Panc1 (cell line): ENCODE measurements around the gene RAB11FIP5. TPM values are rescaled to one million over a fixed set of nuclear protein-coding genes. Genes with fewer than 3 reads are reported as not detected.
A peak's percentile ranks its signal among the peaks of the same experiment; 100 is the strongest.
"Not testable (repeated sequence)": the region's sequence is repeated elsewhere in the genome, so short reads cannot be mapped to it uniquely, and the experiment has no call there.

Source experiments
- ATAC-seq: fragments of 200-7000 bp; cut with Tn5 transposase; 2 replicates; pipeline ENCODE4 v1.9.1; 2020; ENCODE audit warnings: mild to moderate bottlenecking, moderate library complexity
- BruUV-seq: library from RNA; stranded (reverse); fragments of 400-500 nt; replicated peaks from 2 replicates; lab custom pipeline; 2021; lab: Mats Ljungman, UMichigan
- CTCF ChIA-PET: fragments of 300-600 bp; sonication (Branson Sonifier 250); formaldehyde crosslinking; loops from one replicate; lab custom pipeline; 2022; ENCODE audit warnings: antibody characterized with exemption; lab: Charles Lee
- POLR2A ChIA-PET: fragments of 300-600 bp; sonication (Branson Sonifier 250); formaldehyde crosslinking; loops from one replicate; lab custom pipeline; 2022; ENCODE audit warnings: antibody characterized with exemption; lab: Charles Lee
- DNase-seq: peaks from one replicate; pipeline ENCODE4 v3.0.0-alpha.2; 2010; ENCODE audit warnings: low read depth, low spot score
- H3K27ac ChIP-seq: 2 replicates; pipeline ENCODE4 v1.5.1; 2011; ENCODE audit warnings: mild to moderate bottlenecking, low read length, inconsistent platforms
- H3K27me3 ChIP-seq: fragments of 200-500 bp; sonication (Bioruptor generic); 2 replicates; pipeline ENCODE4 v1.6.0; 2014; ENCODE audit warnings: low read length, inconsistent platforms; ENCODE audit not compliant: control insufficient read depth, insufficient read depth
- H3K36me3 ChIP-seq: fragments of 200-500 bp; sonication (Bioruptor generic); 2 replicates; pipeline ENCODE4 v1.5.1; 2014; ENCODE audit warnings: inconsistent platforms, mild to moderate bottlenecking, low read length, moderate library complexity; ENCODE audit not compliant: control insufficient read depth, insufficient read depth
- H3K4me1 ChIP-seq: 2 replicates; pipeline ENCODE4 v1.5.1; 2011; ENCODE audit warnings: inconsistent platforms, mild to moderate bottlenecking, low read length, moderate library complexity; ENCODE audit not compliant: control insufficient read depth, insufficient read depth
- H3K4me3 ChIP-seq, 2 experiments: 2 replicates each; pipeline ENCODE4 v1.5.1; 2011 to 2012; ENCODE audit warnings: low read depth in 2 of 2, low read length in 2 of 2, mild to moderate bottlenecking in 2 of 2, inconsistent platforms in 1 of 2, moderate library complexity in 1 of 2
- H3K9me3 ChIP-seq: fragments of 200-500 bp; sonication (Bioruptor generic); 2 replicates; pipeline ENCODE4 v1.5.1; 2014; ENCODE audit warnings: low read depth, mild to moderate bottlenecking, inconsistent platforms, low read length, moderate library complexity; ENCODE audit not compliant: control insufficient read depth, insufficient read depth
- POLR2AphosphoS5 ChIP-seq: IDR thresholded peaks from 2 replicates; pipeline ENCODE4 v1.6.1; 2012; ENCODE audit warnings: mild to moderate bottlenecking, low read depth, low read length, moderate library complexity
- REST ChIP-seq, 2 experiments: IDR thresholded peaks; 2 replicates each; pipeline ENCODE4 v1.6.1; 2011 to 2012; ENCODE audit warnings: low read depth in 2 of 2, control low read depth in 1 of 2, low read length in 1 of 2, mild to moderate bottlenecking in 1 of 2, moderate library complexity in 1 of 2; ENCODE audit not compliant: insufficient read depth in 1 of 2
- SIN3A ChIP-seq: IDR thresholded peaks from 2 replicates; pipeline ENCODE4 v1.6.1; 2012; ENCODE audit warnings: low read depth, mild to moderate bottlenecking, low read length, moderate library complexity, borderline replicate concordance; ENCODE audit not compliant: insufficient read depth
- TCF7L2 ChIP-seq: IDR thresholded peaks from 2 replicates; pipeline ENCODE4 v1.6.1; 2011; ENCODE audit warnings: mild to moderate bottlenecking, low read depth, low read length, inconsistent platforms
- in situ Hi-C: cut with HindIII; loops from 2 replicates; pipeline ENCODE4 v1.10.0; 2016; ENCODE audit warnings: low sequenced_read_pairs, low pct_unique_long_range_greater_than_20kb
- intact Hi-C: fragments of 100-400 bp; cut with micrococcal nuclease; formaldehyde crosslinking; loops from one replicate; pipeline ENCODE4 v1.10.0; 2022; ENCODE audit not compliant: unreplicated experiment
- total RNA-seq: library from RNA; stranded (reverse); gene quantifications from one replicate; pipeline ENCODE4 v1.2.1, GENCODE V29; 2021; ENCODE audit not compliant: unreplicated experiment
- TF ChIP-seq, protein P1 (sequence below): fragments of 450-650 bp; IDR thresholded peaks from 2 replicates; pipeline ENCODE4 v1.5.1; 2017; ENCODE audit warnings: mild to moderate bottlenecking

Gene RAB11FIP5
- total RNA-seq, 1 experiment from 2014 or later: 27.3 TPM

- ChIA-PET POLR2A (no interaction called here), CTCF (no interaction called here)
- DNase-seq: no peak
- no peak for ATAC-seq
- H3K4me1 ChIP-seq: peaks cover 52% of the 10 kb centered on the region
- no peaks in the 10 kb centered on the region; the same call in 1 of the 2 replicates for H3K36me3 ChIP-seq
- intact Hi-C loops (no loop called here), in situ Hi-C loops (no loop called here)
- no peaks in the 10 kb centered on the region for H3K27me3 ChIP-seq
- no peak overlapping the region for H3K27ac ChIP-seq
- H3K4me3 ChIP-seq: no peak overlapping the region
- TF ChIP-seq SIN3A (no peak), TCF7L2 (no peak), POLR2AphosphoS5 (no peak), REST (IDR thresholded peaks at IDR 0.05; ENCODE audit: insufficient read depth in 1 of 2, low read depth in 2 of 2, low read length in 1 of 2) (no peak)
- TF ChIP-seq, protein P1, sequence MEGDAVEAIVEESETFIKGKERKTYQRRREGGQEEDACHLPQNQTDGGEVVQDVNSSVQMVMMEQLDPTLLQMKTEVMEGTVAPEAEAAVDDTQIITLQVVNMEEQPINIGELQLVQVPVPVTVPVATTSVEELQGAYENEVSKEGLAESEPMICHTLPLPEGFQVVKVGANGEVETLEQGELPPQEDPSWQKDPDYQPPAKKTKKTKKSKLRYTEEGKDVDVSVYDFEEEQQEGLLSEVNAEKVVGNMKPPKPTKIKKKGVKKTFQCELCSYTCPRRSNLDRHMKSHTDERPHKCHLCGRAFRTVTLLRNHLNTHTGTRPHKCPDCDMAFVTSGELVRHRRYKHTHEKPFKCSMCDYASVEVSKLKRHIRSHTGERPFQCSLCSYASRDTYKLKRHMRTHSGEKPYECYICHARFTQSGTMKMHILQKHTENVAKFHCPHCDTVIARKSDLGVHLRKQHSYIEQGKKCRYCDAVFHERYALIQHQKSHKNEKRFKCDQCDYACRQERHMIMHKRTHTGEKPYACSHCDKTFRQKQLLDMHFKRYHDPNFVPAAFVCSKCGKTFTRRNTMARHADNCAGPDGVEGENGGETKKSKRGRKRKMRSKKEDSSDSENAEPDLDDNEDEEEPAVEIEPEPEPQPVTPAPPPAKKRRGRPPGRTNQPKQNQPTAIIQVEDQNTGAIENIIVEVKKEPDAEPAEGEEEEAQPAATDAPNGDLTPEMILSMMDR: no peak
- BruUV-seq: no TSS peak
- no peaks in the 10 kb centered on the region for H3K9me3 ChIP-seq
Observed at GRCh38 chr2:73067043-73067442, 45.7 kb downstream of the RAB11FIP5 start.

DNA sequence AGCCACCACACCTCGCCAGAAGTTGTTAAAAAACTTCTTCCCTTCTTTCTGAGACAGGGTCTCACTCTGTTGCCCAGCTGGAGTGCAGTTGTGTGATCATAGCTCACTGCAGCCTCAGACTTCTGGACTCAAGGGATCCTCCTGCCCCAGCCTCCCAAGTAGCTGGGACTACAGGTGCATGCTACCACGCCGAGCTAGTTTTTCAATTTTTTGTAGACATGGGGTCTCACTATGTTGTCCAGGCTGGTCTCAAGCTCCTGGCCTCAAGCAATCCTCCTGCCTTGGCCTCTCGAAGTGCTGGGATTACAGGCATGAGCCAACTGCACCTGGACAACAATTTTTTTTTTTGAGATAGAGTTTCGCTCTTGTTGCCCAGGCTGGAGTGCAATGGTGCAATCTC, 47.7 kb downstream of the RAB11FIP5 start:
- H3K4me3 ChIP-seq, ATAC-seq, intact Hi-C loops, H3K9me3 ChIP-seq, H3K27me3 ChIP-seq, in situ Hi-C loops, H3K36me3 ChIP-seq, DNase-seq, BruUV-seq, POLR2A ChIA-PET: not testable (repeated sequence)
- CTCF ChIA-PET: interaction anchor here (0.6 kb wide), 1 partner anchor 83 kb away, joined by 3 read pairs; no protein-coding TSS in a partner anchor
- peak overlapping the region; percentile 85 for H3K27ac ChIP-seq
- peaks cover 49% of the 10 kb centered on the region for H3K4me1 ChIP-seq
